ENCODE data around the gene LDB3. TPM values are rescaled to one million over a fixed set of nuclear protein-coding genes. Genes with fewer than 3 reads are reported as not detected.

Gene LDB3
- total RNA-seq, 1 experiment from 2014 or later, result 0.20 TPM

GRCh38 chr10:86782701-86783418 is 114.5 kb downstream of the LDB3 start:
- no peaks in the 10 kb centered on the region for H3K9me3 ChIP-seq (ENCODE audit: control insufficient read depth in 1 of 2, insufficient read depth in 1 of 2, low read depth in 1 of 2, low read length in 2 of 2)
- no peaks in the 10 kb centered on the region for H3K27me3 ChIP-seq (ENCODE audit: insufficient read depth, low read length)
- H3K4me1 ChIP-seq (ENCODE audit: control insufficient read depth in 1 of 2, insufficient read depth in 2 of 2, low read length in 2 of 2), result no peaks in the 10 kb centered on the region
- no TSS peak for BruUV-seq (replicated peaks)
- peaks cover 94% of the 10 kb centered on the region for H3K79me2 ChIP-seq (ENCODE audit: insufficient read depth, low read length)
- ATAC-seq (no peak), DNase-seq (ENCODE audit: low read depth, low spot score) (no peak)
- no peaks in the 10 kb centered on the region for H4K20me1 ChIP-seq (ENCODE audit: insufficient read depth)
- H3K36me3 ChIP-seq (ENCODE audit: control insufficient read depth in 1 of 2, insufficient read depth in 2 of 2, low read length in 2 of 2), result 0 out of 4 replicates have a peak, but pooled peaks cover 0 to 3% of the 10 kb centered on the region in 2 experiments
- H3K4me3 ChIP-seq (replicated peaks in 1 of 2; ENCODE audit: low read depth in 1 of 2, low read length in 2 of 2), result no peak overlapping the region
- CTCF ChIA-PET, result no interaction called here
- RAD21 ChIA-PET (ENCODE audit: low non-redundant PET in 1 of 2, low total read pairs in 2 of 2, uncharacterized antibody in 2 of 2, unreplicated experiment in 2 of 2), result no interaction called here
- no peak overlapping the region for H2AFZ ChIP-seq (ENCODE audit: low read depth, low read length, poor library complexity, severe bottlenecking)
- no peak overlapping the region for H3K4me2 ChIP-seq (ENCODE audit: low read length)
- no peak overlapping the region for H3K27ac ChIP-seq (ENCODE audit: low read depth, low read length)
- no peaks in the 10 kb centered on the region for H3K9me2 ChIP-seq (ENCODE audit: insufficient read depth)
- POLR2A ChIA-PET, result no interaction called here
- intact Hi-C loops (cut with micrococcal nuclease), result no loop called here
- no peak overlapping the region for H3K9ac ChIP-seq (ENCODE audit: low read length)
- no peak for TF ChIP-seq ZBTB33 (IDR thresholded peaks at IDR 0.05; ENCODE audit: extremely low read depth, insufficient replicate concordance, low read length)
- TF ChIP-seq POLR2AphosphoS5 (IDR thresholded peaks at IDR 0.05; ENCODE audit: low read depth, low read length), result no peak
- no peak for TF ChIP-seq EZH2phosphoT487 (IDR thresholded peaks at IDR 0.05; ENCODE audit: borderline replicate concordance)
- no peak for TF ChIP-seq POLR2A (IDR thresholded peaks at IDR 0.05; ENCODE audit: borderline replicate concordance, extremely low read depth, insufficient read depth, insufficient read length)
- TF ChIP-seq CEBPB (IDR thresholded peaks at IDR 0.05; ENCODE audit: low read depth), result no peak
- TF ChIP-seq SRF (IDR thresholded peaks at IDR 0.05; ENCODE audit: low read depth), result no peak
- no peak for TF ChIP-seq REST (IDR thresholded peaks at IDR 0.05; ENCODE audit: low read depth)
- no peak for TF ChIP-seq FOSL1 (IDR thresholded peaks at IDR 0.05; ENCODE audit: low read depth)
- TF ChIP-seq CTCF (IDR thresholded peaks at IDR 0.05 in 2 of 3, conservative IDR thresholded peaks at IDR 0.05 in 1 of 3; ENCODE audit: borderline replicate concordance in 1 of 3, insufficient read depth in 1 of 3, low read depth in 2 of 3, low read length in 2 of 3), result no peak
- TF ChIP-seq CBX3 (IDR thresholded peaks at IDR 0.05; ENCODE audit: low read depth), result no peak
- no peak for TF ChIP-seq ZNF274 (IDR thresholded peaks at IDR 0.05; ENCODE audit: low read depth, low read length)
- no peak for TF ChIP-seq JUND (IDR thresholded peaks at IDR 0.05)
- no peak for TF ChIP-seq SIN3A (IDR thresholded peaks at IDR 0.05; ENCODE audit: low read depth)
- TF ChIP-seq ATF3 (IDR thresholded peaks at IDR 0.05), result no peak

All from HCT116 (cell line).